DOHH2 (cell line): ENCODE measurements around the gene KCTD10.

ENCODE experiments used
- H3F3A ChIP-seq: fragments of 200-600 bp; sonication (generic), shearing (Covaris generic); 2 replicates; pipeline ENCODE4 v1.6.0; 2016; ENCODE audit warnings: antibody characterized with exemption, mild to moderate bottlenecking; ENCODE audit not compliant: control insufficient read depth, insufficient read depth
- H3K27ac ChIP-seq: fragments of 200-600 bp; sonication (generic); 2 replicates; pipeline ENCODE4 v1.5.1; 2014; ENCODE audit warnings: low read depth, mild to moderate bottlenecking, low read length, moderate library complexity
- H3K27me3 ChIP-seq: fragments of 200-600 bp; sonication (generic); 2 replicates; pipeline ENCODE4 v1.6.1; 2014; ENCODE audit warnings: mild to moderate bottlenecking, low read length, mixed read lengths; ENCODE audit not compliant: control insufficient read depth
- H3K36me3 ChIP-seq: fragments of 200-600 bp; sonication (generic); 2 replicates; pipeline ENCODE4 v1.6.1; 2014; ENCODE audit warnings: mild to moderate bottlenecking, low read length, moderate library complexity, mixed read lengths; ENCODE audit not compliant: control insufficient read depth
- H3K4me1 ChIP-seq: fragments of 200-600 bp; sonication (generic); 2 replicates; pipeline ENCODE4 v1.6.1; 2014; ENCODE audit warnings: mild to moderate bottlenecking, low read length, mixed read lengths; ENCODE audit not compliant: control insufficient read depth
- H3K4me2 ChIP-seq: fragments of 200-600 bp; sonication (generic); 2 replicates; pipeline ENCODE4 v1.6.0; 2014; ENCODE audit warnings: mild to moderate bottlenecking, low read length, moderate library complexity
- H3K4me3 ChIP-seq: fragments of 200-600 bp; sonication (generic); 2 replicates; pipeline ENCODE4 v1.5.1; 2014; ENCODE audit warnings: mild to moderate bottlenecking, low read length, mixed read lengths
- H3K79me2 ChIP-seq: fragments of 200-600 bp; sonication (generic); 2 replicates; pipeline ENCODE4 v1.6.1; 2014; ENCODE audit warnings: mild to moderate bottlenecking, low read length, mixed read lengths; ENCODE audit not compliant: control insufficient read depth
- H3K9me2 ChIP-seq: fragments of 200-600 bp; sonication (generic); replicated peaks from 2 replicates; pipeline ENCODE4 v1.6.1; 2014; ENCODE audit warnings: mild to moderate bottlenecking, low read length, mixed read lengths; ENCODE audit not compliant: control insufficient read depth
- H3K9me3 ChIP-seq: fragments of 200-600 bp; sonication (generic); 2 replicates; pipeline ENCODE4 v1.6.1; 2014; ENCODE audit warnings: antibody characterized with exemption, low read length, mixed read lengths; ENCODE audit not compliant: control insufficient read depth, insufficient read depth
- H4K20me1 ChIP-seq: fragments of 200-600 bp; sonication (generic); 2 replicates; pipeline ENCODE4 v1.6.0; 2014; ENCODE audit warnings: low read depth, mild to moderate bottlenecking, antibody characterized with exemption, low read length, moderate library complexity; ENCODE audit not compliant: control insufficient read depth, insufficient read depth
- CTCF ChIP-seq: fragments of 200-600 bp; sonication (generic); IDR thresholded peaks from one replicate; pipeline ENCODE4 v1.5.1; 2014; ENCODE audit warnings: antibody characterized with exemption, mild to moderate bottlenecking, low read depth, low read length; ENCODE audit not compliant: poor library complexity, severe bottlenecking
- EZH2phosphoT487 ChIP-seq: fragments of 200-600 bp; sonication (generic); IDR thresholded peaks from 2 replicates; pipeline ENCODE4 v1.6.1; 2017; ENCODE audit warnings: borderline replicate concordance, mild to moderate bottlenecking, antibody characterized with exemption, low read length, moderate library complexity, mixed read lengths

Gene KCTD10

DNA sequence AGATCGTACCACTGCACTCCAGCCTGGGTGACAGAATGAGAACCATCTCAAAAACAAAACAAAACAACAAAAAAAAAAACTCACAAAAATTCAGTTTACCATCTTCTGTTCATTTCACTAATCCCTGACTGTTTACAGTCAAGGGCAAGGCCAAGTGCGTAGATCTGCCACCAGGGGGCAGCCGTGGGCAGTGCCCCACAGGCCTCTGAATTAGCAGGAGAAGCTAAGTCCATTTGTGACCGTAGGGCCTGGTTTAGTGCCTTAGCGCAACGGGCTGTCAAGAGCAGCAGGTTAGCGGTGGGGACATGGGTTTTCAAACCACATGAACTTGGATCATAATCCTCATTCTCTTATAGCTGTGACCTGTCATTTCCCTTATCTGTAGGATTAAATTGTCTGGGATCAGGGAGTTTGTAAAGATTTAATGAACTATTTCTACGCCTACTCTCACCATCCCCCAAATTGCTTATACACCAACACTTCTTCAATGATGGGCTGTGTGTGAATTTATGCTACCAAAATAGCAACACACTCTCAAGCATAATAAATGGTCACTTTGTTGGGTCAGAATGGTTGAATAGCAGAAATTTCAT lies 49.0 kb downstream of the KCTD10 start:
- Histone ChIP-seq H3K4me1 (peaks cover 4% of the 10 kb centered on the region), H4K20me1 (no peaks in the 10 kb centered on the region)
- TF ChIP-seq CTCF = peak; percentile 94
- no peak for TF ChIP-seq EZH2phosphoT487

GRCh38 chr12:109423392-109423791 lies 53.7 kb downstream of the KCTD10 start:
- Histone ChIP-seq H4K20me1 (no peaks in the 10 kb centered on the region), H3K36me3 (no peaks in the 10 kb centered on the region), H3K4me1 (no peaks in the 10 kb centered on the region), H3K79me2 (no peaks in the 10 kb centered on the region), H3K27ac (no peak overlapping the region), H3K9me3 (no peaks in the 10 kb centered on the region), H3K4me2 (no peak overlapping the region), H3F3A (no peaks in the 10 kb centered on the region), H3K27me3 (peaks cover 4% of the 10 kb centered on the region), H3K4me3 (no peak overlapping the region), H3K9me2 (no peaks in the 10 kb centered on the region)
- TF ChIP-seq CTCF (no peak), EZH2phosphoT487 (no peak)

More for the DNA sequence above, 49.0 kb downstream of the KCTD10 start:
- no peaks in the 10 kb centered on the region for H3K9me3 ChIP-seq
- H3K79me2 ChIP-seq = no peaks in the 10 kb centered on the region
- no peak overlapping the region for H3K4me2 ChIP-seq
- H3K27ac ChIP-seq = no peak overlapping the region
- peaks cover 4% of the 10 kb centered on the region for H3K27me3 ChIP-seq
- no peaks in the 10 kb centered on the region for H3F3A ChIP-seq
- H3K36me3 ChIP-seq = no peaks in the 10 kb centered on the region
- no peaks in the 10 kb centered on the region for H3K9me2 ChIP-seq
- no peak overlapping the region for H3K4me3 ChIP-seq

DNA sequence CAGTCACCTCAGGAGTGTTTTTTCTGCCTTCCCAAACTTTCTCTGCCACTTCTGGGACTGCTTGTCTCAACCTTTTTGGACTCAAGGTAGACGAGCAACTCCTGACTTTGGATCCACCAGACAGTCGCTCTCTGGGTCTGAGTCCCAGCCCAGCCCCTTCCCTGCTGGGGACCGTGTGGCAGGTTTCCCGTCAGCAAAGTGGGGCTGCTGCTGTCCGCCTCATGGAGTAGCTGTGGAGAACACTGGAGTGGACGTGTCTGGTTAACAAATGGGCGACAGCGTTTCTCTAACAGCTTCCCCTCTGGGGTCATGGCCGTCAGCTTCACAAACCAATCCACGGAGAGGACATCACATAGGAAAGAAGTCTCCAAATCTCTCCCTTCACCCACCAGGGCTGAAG lies 54.8 kb downstream of the KCTD10 start:
- no peaks in the 10 kb centered on the region for H4K20me1 ChIP-seq
- no peaks in the 10 kb centered on the region for H3K36me3 ChIP-seq
- no peaks in the 10 kb centered on the region for H3K79me2 ChIP-seq

More for the DNA sequence above, 54.8 kb downstream of the KCTD10 start:
- Histone ChIP-seq H3K9me2 (no peaks in the 10 kb centered on the region), H3K4me2 (no peak overlapping the region), H3F3A (no peaks in the 10 kb centered on the region), H3K9me3 (no peaks in the 10 kb centered on the region), H3K27ac (no peak overlapping the region), H3K27me3 (peaks cover 4% of the 10 kb centered on the region), H3K4me3 (no peak overlapping the region), H3K4me1 (no peaks in the 10 kb centered on the region)
- TF ChIP-seq CTCF (no peak), EZH2phosphoT487 (no peak)
